Chondrocyte (in vitro differentiated cells): ENCODE data around the gene ACSBG1. TPM values are rescaled to one million over a fixed set of nuclear protein-coding genes. Genes with fewer than 3 reads are reported as not detected.

Source experiments
- DNase-seq: peaks from one replicate; pipeline ENCODE4 v3.0.0; 2021; ENCODE audit warnings: mixed read lengths, low spot score
- H3K27ac Mint-ChIP-seq: one replicate; pipeline ENCODE4 v1.8.0; 2021; ENCODE audit warnings: mild to moderate bottlenecking, moderate library complexity, mixed read lengths; ENCODE audit not compliant: unreplicated experiment
- H3K27me3 Mint-ChIP-seq: 2 replicates; pipeline ENCODE4 v1.8.0; 2021; ENCODE audit warnings: low read depth, mixed read lengths
- H3K36me3 Mint-ChIP-seq: 2 replicates; pipeline ENCODE4 v1.8.0; 2021; ENCODE audit warnings: low read depth, mixed read lengths
- H3K4me1 Mint-ChIP-seq: 2 replicates; pipeline ENCODE4 v1.8.0; 2021; ENCODE audit warnings: low read depth, mild to moderate bottlenecking, mixed read lengths
- H3K4me3 Mint-ChIP-seq: one replicate; pipeline ENCODE4 v1.8.0; 2021; ENCODE audit warnings: mild to moderate bottlenecking, moderate library complexity, mixed read lengths; ENCODE audit not compliant: unreplicated experiment
- H3K9me3 Mint-ChIP-seq: 2 replicates; pipeline ENCODE4 v1.8.0; 2021; ENCODE audit warnings: low read depth, mixed read lengths
- CTCF ChIP-seq: fragments of 200-600 bp; sonication (generic); IDR thresholded peaks from 2 replicates; pipeline ENCODE4 v1.5.0; 2021; ENCODE audit warnings: antibody characterized with exemption, mild to moderate bottlenecking, moderate library complexity
- total RNA-seq: library from RNA; stranded (reverse); gene quantifications from 3 replicates; pipeline ENCODE4 v1.2.1, GENCODE V29; 2021

Gene ACSBG1
- total RNA-seq, 1 donor from 2014 or later: not detected

GRCh38 chr15:78206326-78207109, 27.8 kb downstream of the ACSBG1 start:
- DNase-seq: no peak
- H3K27me3 Mint-ChIP-seq: peaks cover 3% of the 10 kb centered on the region
- no peaks in the 10 kb centered on the region for H3K36me3 Mint-ChIP-seq
- H3K4me1 Mint-ChIP-seq: peaks cover 20% of the 10 kb centered on the region
- peak overlapping the region; percentile 36 for H3K27ac Mint-ChIP-seq
- no peak for TF ChIP-seq CTCF
- no peaks in the 10 kb centered on the region for H3K9me3 Mint-ChIP-seq
- no peak overlapping the region for H3K4me3 Mint-ChIP-seq

- Mint-ChIP-seq H3K4me1 (peaks cover 20% of the 10 kb centered on the region), H3K27ac (no peak overlapping the region), H3K36me3 (no peaks in the 10 kb centered on the region), H3K9me3 (no peaks in the 10 kb centered on the region), H3K4me3 (no peak overlapping the region), H3K27me3 (peaks cover 5% of the 10 kb centered on the region)
- TF ChIP-seq CTCF: no peak
- DNase-seq: no peak
Measured at GRCh38 chr15:78205856-78206255, 28.5 kb downstream of the ACSBG1 start.

- DNase-seq: no peak
- TF ChIP-seq CTCF: no peak
- Mint-ChIP-seq H3K9me3 (no peaks in the 10 kb centered on the region), H3K36me3 (no peaks in the 10 kb centered on the region), H3K27me3 (peaks cover 5% of the 10 kb centered on the region), H3K27ac (no peak overlapping the region), H3K4me1 (peaks cover 19% of the 10 kb centered on the region), H3K4me3 (no peak overlapping the region)
Measured at GRCh38 chr15:78205337-78205736, 29.0 kb downstream of the ACSBG1 start.

- Mint-ChIP-seq H3K4me1 (peaks cover 17% of the 10 kb centered on the region), H3K27me3 (peaks cover 5% of the 10 kb centered on the region), H3K27ac (no peak overlapping the region), H3K36me3 (no peaks in the 10 kb centered on the region), H3K9me3 (no peaks in the 10 kb centered on the region), H3K4me3 (no peak overlapping the region)
- no peak for TF ChIP-seq CTCF
- no peak for DNase-seq
Measured at GRCh38 chr15:78204351-78205309, 29.7 kb downstream of the ACSBG1 start.
